ENCODE results near the gene SDHAF1.

- TF ChIP-seq CTCF (IDR thresholded peaks at IDR 0.05), result no peak
- TF ChIP-seq POLR2A (IDR thresholded peaks at IDR 0.05), result no peak
Measured at GRCh38 chr19:36027696-36028095, 32.7 kb downstream of the SDHAF1 start.
